GM18873 (cell line): ENCODE results near the gene RUNX1.

Experiments
- ATAC-seq: cut with Tn5 transposase; IDR thresholded peaks from one replicate; pipeline ENCODE4 v1.9.1; 2021; ENCODE audit warnings: mild to moderate bottlenecking, moderate library complexity, moderate number of reproducible peaks; ENCODE audit not compliant: unreplicated experiment, low FRiP score

The RUNX1 gene

GRCh38 chr21:35037384-35037765 is 11.7 kb downstream of the RUNX1 start:
- ATAC-seq: no peak

GRCh38 chr21:35036465-35037383 is 12.4 kb downstream of the RUNX1 start:
- ATAC-seq: no peak

DNA sequence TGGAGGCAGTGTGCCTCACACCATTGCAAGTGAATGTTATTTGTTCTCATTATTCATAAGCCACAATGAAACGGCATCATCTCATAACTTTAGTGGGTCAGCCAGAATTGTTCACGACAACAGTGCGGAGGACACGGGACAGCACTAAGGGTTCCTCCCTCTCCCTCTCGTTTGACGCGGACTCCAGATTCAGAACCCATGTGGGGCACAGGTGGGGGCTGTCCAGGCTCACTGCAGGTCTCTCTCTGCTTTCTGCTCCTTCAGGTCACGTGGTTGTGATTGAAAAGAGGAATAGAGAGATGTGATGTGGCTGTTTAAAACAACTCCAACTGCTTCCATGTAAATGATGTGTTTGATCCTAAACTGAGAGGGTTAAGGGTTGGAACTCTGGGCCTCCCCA is 13.5 kb downstream of the RUNX1 start:
- ATAC-seq: no peak

DNA sequence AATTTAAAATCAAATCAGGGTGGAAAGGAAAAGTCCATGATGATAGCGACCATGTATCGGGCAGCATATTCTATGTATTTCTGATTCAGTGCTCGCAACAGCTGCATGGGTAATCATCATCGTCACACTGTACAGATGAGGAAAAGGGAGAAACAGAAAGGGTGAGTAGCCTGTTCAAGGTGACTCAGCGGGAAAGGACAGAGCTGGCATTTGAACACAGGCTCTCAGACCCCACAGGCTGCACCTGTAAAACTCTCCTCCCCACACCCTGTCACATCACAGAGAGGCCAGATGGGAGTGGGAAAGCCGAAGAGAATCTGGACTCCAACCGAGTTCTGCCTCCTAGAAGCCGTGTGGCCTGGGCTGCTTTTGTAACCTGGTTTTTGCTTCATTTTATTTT is 14.0 kb downstream of the RUNX1 start:
- no peak for ATAC-seq

DNA sequence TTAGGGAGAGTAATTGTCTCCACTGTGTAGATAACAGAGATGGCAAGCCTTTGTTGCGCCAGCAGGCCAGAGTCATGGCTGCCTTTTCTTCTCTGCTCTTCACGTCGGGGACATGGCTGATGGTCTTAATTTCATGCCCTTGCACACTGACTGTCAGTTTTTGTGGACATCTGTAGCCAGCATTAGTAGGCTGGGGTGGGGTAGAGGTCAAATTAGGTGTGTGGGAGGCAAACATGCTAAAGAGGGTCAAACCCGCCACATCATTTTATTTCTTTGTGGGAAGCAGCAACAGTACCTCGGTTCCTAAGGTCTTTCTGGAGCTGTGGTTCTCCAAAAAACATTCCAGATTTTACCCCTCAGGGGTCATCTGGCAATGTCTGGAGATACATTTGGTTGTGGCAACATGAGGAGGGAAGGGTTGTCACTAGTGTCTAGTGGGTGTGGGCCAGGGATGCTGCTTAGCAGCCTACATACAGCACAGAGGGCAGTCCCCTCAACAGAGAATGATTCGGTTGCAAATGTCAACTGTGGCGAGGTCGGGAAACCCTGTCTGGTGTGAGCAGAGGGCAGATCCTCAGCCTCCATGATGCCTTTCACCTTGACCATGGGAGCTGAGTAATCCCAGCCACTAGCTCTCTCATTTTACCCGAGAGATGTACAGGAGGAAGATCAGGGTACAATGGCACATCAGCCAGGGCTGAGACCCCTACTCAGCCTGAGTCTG is 14.7 kb downstream of the RUNX1 start:
- no peak for ATAC-seq

- no peak for ATAC-seq
Measured at GRCh38 chr21:35032474-35033263, 16.4 kb downstream of the RUNX1 start.

- ATAC-seq: no peak
Measured at GRCh38 chr21:35028451-35028978, 20.6 kb downstream of the RUNX1 start.

DNA sequence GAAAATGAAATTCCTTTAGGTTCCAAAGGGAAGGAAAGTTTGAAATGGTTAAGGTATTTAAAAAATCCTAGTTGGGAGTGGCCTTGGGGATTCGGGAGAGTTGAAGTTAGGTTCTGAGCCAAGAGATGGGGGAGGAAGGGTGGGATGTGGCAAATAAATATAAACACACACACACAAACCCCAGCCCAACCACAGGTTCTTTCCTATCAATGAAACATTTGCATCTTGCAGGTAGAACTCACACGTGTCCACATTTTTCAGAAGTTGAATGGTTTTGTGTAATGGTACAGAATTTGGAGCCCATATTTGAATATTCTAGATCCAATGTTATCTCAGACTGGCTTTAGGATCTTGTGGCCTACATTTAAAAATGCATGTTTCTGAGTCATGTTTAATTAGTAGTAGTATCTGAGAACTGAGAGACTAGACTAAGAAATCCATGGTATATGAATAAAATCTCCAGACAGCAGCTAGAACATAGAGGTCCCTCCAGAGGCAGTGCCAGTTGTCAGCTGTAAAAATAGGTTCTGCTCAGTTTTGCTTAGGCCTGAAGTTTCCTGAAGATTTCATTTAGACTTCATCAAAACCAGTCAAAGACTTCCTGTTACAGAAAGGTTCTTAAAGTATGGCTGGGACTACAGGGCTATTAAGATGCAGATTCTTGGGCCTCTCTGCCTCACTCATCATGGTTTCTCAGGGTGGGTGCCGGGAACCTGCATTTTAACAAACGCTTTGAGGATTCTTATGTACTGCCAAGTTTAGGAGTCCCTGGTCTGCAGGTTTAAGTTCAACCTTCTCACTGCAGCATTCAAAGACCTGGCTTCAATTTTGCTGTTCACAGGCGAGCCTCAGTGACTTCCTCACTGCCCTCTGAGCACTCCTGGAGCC is 21.3 kb downstream of the RUNX1 start:
- no peak for ATAC-seq

DNA sequence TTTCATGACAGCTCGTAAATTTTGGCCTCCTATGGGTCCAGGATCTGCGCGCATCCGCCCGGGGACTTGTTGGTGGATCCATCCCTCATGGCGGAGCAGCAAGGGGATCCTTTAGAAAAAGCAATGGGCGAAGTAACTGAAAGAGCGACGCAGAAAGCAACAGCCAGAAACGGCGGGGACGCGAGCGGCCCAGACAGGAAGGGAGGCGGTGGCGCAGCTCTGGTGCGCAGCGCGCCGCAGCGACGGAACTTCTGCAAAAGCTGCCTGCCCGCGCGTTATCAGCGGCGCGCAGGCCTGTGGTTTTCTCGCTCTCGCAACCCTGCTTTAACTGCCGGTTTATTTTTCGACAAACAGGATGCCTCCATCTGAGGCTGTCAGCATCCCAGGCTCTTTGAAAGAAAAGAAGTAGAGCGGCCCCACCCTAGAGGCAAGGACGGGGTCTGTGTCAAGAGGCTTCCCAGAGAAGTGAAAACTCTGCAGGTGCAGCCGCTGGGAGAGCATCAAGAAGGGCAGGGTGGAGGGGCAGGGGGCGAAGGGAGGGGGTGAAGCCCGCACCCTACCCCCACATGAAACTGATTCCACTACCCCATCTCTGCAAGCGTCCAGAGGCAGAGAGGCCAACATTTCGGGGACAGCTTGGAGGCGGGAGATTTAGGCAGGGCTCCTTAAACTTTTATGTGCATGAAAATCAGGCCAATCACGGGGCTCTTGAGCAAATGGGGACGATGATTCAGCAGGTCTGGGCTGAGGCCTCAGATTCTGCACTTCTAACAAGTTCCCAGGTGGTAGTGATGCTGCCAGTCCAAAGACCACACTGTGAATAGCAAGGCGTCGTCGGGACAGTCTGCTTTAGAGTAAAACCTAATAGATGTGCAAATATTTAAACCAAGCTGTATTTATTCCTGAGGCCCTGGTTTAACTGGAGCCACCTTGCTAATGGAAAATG is 22.2 kb downstream of the RUNX1 start:
- ATAC-seq: peak; percentile 52

GRCh38 chr21:35026153-35026500 is 23.0 kb downstream of the RUNX1 start:
- ATAC-seq: no peak

DNA sequence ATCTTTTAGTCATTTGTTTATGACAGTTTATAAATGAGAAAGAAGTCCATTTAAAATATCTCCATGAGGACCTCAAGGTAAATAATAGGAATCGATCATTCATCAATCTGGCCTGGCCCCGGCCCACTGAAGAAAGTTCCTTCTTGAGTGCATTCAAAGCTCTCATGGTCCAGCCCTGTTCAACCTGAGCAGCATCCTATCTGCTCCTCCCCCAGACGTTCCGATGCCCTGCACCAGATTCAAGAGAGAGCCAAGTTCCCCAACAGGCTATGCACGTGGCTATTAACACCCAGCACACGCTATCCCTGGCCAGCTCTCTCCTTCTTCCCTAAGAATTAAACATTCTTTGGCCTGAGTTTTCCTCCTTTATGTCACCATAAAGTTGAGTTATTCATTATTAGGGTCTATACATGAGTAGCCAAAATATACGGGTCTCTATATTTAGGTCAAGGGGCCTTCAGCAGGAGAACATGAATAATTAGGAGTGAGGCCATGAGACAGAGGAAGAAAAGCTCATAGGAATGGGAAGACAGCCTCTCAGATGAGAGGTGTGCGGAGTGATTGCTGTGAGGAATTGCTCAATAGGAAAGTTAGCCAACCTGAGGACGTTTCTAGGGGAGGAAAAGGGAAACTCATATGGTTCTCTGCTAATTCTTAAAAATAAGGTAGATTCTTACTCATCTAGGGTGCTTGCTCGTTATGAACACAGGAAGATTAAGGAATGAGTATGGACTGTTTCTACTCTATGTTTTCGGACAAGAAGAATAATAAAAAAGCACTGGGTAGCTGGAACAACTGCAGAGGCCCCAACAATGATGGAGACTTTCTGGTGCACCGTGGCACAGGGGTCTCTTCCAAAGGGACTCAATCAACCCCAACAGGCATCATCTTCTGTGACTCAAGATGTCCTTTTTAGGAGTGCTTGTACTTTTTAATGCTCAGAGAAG is 23.6 kb downstream of the RUNX1 start:
- no peak for ATAC-seq

DNA sequence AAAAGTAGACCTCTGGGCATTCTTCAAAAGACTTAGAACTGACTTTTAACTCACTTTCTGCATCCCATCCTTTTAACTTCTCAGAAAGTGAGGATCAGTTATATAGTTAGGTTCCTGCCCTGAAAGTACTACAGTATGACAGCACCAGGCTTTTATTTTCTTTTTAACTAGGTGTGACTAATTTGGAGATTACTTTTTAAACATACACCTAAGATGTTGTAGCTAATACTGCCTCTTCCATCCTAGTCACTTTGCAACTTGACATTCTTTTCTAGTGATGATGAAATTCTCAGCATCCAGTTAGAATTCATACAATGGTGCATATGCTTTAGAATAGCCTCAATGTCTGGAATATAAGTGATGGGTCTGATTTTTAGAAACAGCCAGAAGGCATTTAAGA is 24.6 kb downstream of the RUNX1 start:
- ATAC-seq: no peak

GRCh38 chr21:35024071-35024420 is 25.1 kb downstream of the RUNX1 start:
- ATAC-seq: no peak

DNA sequence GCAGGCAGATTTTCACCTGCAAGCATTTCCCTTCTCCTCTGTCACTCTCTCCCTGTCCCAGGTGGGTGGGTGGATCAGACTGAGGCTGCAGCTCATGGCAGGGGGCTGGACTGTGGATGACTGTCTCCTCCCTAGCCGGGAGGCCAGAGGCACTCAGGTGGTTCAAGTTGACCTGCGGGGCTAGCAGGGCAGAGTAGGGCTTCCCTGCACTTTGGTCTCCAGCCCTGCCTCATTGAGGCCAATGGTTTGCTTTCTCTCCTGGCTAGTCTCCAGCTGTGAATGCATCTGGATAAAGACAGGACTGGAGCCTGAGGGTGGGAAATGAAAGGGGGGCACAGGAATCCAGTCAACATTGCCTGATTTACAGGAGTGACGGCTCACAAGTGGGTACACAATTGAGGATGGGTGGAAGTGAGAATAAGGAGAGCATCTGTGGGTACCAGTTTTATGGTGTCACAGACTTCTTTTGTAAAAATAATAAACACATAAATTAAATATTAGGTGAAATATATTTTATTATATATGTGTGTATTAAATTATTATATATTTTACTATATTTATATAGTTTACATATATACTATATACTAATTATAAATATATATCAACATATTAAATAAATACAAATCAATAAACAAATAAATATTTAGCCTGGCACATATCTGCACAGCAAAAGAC is 25.6 kb downstream of the RUNX1 start:
- no peak for ATAC-seq

DNA sequence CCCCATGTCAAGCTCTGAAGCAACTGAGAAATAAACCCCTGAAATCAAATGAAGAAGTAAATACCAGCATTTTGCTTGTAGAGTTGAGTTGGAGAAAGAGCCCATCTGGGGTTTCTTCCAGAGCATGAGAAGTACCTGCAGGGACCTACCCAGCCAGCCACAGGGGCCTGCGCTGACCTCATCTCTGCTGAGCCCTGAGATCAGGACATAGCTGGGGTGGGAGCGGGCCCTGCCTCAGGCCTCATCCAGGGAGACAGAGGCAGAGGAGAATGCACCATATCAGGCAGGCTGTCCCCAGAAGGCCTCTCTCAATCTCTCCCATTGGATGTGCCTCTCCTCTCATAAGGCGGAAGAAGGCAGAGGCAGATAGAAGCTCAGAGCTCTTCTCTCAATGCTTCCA is 27.6 kb downstream of the RUNX1 start:
- ATAC-seq: no peak

- no peak for ATAC-seq
Measured at GRCh38 chr21:35020902-35021301, 28.2 kb downstream of the RUNX1 start.

- ATAC-seq: no peak
Measured at GRCh38 chr21:35020436-35020835, 28.7 kb downstream of the RUNX1 start.
